ACC112 (cell line): ENCODE results near the gene ARHGAP33.
"Not testable (repeated sequence)": the region's sequence is repeated elsewhere in the genome, so short reads cannot be mapped to it uniquely, and the experiment has no call there.

Source experiments
- H2AFZ ChIP-seq: fragments of 200-600 bp; sonication (generic); one replicate; pipeline ENCODE4 v1.6.0; 2017; ENCODE audit warnings: antibody characterized with exemption, low read length; ENCODE audit not compliant: unreplicated experiment
- H3K27ac ChIP-seq: fragments of 200-600 bp; sonication (generic); 2 replicates; pipeline ENCODE4 v1.5.1; 2014; ENCODE audit warnings: low read depth, mild to moderate bottlenecking, antibody characterized with exemption, low read length, moderate library complexity
- H3K27me3 ChIP-seq: fragments of 200-600 bp; sonication (generic); 2 replicates; pipeline ENCODE4 v1.6.1; 2014; ENCODE audit warnings: mild to moderate bottlenecking, antibody characterized with exemption, low read length, moderate library complexity, mixed read lengths; ENCODE audit not compliant: insufficient read depth
- H3K36me3 ChIP-seq: fragments of 200-600 bp; sonication (generic); 2 replicates; pipeline ENCODE4 v1.6.1; 2016; ENCODE audit warnings: mild to moderate bottlenecking, antibody characterized with exemption, low read length, moderate library complexity, mixed read lengths; ENCODE audit not compliant: insufficient read depth
- H3K4me1 ChIP-seq: fragments of 200-600 bp; sonication (generic); one replicate; pipeline ENCODE4 v1.6.1; 2016; ENCODE audit warnings: low read length, mixed read lengths; ENCODE audit not compliant: insufficient read depth, unreplicated experiment, control insufficient read depth
- H3K4me3 ChIP-seq: fragments of 200-600 bp; sonication (generic); 2 replicates; pipeline ENCODE4 v1.5.1; 2014; ENCODE audit warnings: mild to moderate bottlenecking, low read depth, low read length
- H3K79me2 ChIP-seq: fragments of 200-600 bp; sonication (generic); one replicate; pipeline ENCODE4 v1.6.0; 2016; ENCODE audit warnings: low read length; ENCODE audit not compliant: control insufficient read depth, unreplicated experiment, insufficient read depth

ARHGAP33 gene

DNA sequence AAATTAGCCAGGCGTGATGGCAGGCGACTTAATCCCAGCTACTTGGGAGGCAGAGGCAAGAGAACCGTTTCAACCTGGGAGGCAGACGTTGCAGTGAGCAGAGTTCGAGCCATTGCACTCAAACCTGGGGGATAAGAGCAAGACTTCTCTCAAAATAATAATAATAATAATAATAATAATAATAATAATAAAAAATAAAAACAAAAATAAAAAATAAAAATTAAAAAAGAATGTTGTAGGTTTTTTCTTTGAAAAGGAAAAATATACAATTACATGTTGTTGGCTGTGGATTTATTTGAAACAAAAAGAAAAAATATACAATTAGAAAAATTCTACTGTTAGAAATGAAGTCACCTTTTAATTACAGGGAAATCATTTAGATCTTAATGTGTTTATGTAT lies 48.8 kb downstream of the ARHGAP33 start:
- no peak overlapping the region for H3K27ac ChIP-seq
- H2AFZ ChIP-seq = no peak overlapping the region
- H3K36me3 ChIP-seq = no peaks in the 10 kb centered on the region
- H3K4me3 ChIP-seq = no peak overlapping the region
- no peaks in the 10 kb centered on the region for H3K79me2 ChIP-seq
- H3K27me3 ChIP-seq = peaks cover 23% of the 10 kb centered on the region
- H3K4me1 ChIP-seq = no peaks in the 10 kb centered on the region

DNA sequence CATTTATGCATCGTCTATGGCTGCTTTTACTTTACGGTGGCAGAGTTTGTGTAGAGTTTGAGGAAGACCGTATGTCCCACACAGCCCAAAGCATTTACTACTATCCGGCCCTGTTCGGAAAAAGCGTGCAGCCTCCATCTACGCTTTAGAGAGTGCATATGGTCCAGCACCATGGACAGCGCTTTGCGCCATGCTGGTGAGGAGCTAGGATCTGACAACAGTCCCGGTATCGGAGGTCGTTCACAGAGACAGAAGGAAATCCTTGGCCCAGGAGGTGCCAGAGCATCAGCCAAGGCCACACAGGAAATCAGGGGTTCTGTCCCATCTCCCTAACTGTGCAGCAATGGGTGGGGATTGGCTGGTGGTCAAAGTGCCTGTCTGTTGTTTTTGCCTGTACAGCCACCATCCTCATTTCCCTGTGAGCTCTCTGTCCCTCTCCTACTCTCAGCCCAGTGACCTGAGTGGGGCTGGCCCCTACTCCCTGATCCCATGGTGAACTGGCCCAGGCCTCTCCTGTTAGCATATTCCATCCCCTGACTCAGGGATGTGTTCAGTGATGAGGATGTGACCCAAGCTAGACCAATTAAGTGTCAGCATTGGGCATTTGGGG lies 53.4 kb downstream of the ARHGAP33 start:
- Histone ChIP-seq H3K79me2 (no peaks in the 10 kb centered on the region), H3K27me3 (peaks cover 49% of the 10 kb centered on the region), H3K4me1 (no peaks in the 10 kb centered on the region), H2AFZ (no peak overlapping the region), H3K36me3 (no peaks in the 10 kb centered on the region), H3K27ac (no peak overlapping the region), H3K4me3 (no peak overlapping the region)

DNA sequence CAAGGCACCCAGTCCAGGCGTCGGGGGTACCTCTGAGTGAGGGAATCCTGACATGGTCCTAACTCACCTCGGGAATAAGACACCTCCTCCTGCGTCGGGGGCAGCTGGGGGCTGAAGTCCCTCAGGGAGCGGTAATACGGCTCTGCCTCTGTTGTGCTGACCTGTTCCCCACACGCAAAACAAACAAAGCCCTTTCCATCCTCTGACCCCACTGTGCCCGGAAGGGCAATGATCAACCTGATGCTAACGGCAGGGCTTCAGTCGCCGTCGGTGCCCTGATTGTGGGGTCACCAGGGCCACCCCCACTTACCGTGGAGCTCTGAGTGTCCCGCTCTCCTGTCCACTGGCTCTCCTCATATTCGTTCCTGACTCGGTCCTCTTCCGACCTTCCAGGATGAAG lies 55.6 kb downstream of the ARHGAP33 start:
- Histone ChIP-seq H3K4me1 (no peaks in the 10 kb centered on the region), H3K27ac (no peak overlapping the region), H3K79me2 (no peaks in the 10 kb centered on the region), H3K4me3 (no peak overlapping the region), H3K36me3 (no peaks in the 10 kb centered on the region), H2AFZ (no peak overlapping the region), H3K27me3 (peaks cover 50% of the 10 kb centered on the region)

DNA sequence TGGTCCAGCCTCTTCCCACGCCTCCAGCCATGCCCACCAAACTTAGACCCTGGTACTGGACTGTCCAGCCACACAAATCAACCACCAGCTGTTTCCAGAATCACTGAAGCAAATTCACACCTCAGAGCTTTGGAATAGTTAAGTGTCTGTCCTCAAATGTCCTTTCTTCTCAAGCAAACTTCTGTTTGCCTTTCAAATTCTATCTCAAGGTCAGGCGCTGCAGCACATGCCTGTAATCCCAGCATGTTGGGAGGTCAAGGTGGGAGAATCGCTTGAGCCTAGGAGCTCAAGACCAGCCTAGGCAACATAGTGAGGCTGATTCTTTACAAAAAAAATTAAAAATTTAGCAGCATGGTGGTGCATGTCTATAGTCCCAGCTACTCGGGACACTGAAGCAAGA lies 56.7 kb downstream of the ARHGAP33 start:
- Histone ChIP-seq H3K27ac (no peak overlapping the region), H3K36me3 (no peaks in the 10 kb centered on the region), H3K79me2 (no peaks in the 10 kb centered on the region), H2AFZ (no peak overlapping the region), H3K4me1 (no peaks in the 10 kb centered on the region), H3K27me3 (peaks cover 48% of the 10 kb centered on the region), H3K4me3 (no peak overlapping the region)

DNA sequence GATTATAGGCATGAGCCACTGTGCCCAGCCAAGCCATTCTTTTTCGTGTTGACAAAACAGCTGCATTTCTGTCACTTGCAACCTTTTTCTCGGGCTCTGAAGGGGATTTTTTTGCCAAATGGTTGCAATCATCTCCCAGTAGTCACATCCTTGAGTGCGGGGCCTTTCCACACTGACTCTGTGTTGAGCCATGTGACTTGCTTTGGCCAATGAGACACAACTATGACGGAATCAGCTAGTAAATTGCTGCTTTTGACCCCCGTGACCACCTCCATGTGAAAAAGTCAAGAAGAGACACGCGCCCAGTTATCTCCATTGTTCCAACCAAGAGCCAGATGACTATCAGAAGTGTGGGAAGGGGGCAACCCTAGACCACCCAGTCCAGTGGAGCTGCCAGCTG lies 58.6 kb downstream of the ARHGAP33 start:
- H3K4me1 ChIP-seq = no peaks in the 10 kb centered on the region
- no peaks in the 10 kb centered on the region for H3K36me3 ChIP-seq
- no peak overlapping the region for H3K4me3 ChIP-seq
- no peak overlapping the region for H2AFZ ChIP-seq
- H3K27ac ChIP-seq = no peak overlapping the region
- no peaks in the 10 kb centered on the region for H3K79me2 ChIP-seq
- H3K27me3 ChIP-seq = peaks cover 48% of the 10 kb centered on the region

DNA sequence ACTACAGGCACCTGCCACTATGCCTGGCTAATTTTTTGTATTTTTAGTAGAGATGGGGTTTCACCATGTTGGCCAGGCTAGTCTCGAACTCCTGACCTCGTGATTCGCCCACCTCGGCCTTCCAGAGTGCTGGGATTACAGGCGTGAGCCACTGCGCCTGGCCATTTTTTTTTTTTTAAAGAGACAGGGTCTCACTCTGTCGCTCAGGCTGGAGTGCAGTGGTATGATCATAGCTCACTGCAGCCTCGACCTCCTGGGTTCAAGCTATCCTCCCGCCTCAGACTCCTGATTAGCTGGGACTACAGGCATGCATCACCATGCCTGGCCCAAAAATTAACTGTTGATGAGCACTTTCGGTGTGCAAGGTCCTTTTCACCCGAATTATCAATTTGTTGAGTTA lies 60.7 kb downstream of the ARHGAP33 start:
- peaks cover 36% of the 10 kb centered on the region for H3K27me3 ChIP-seq
- H3K36me3 ChIP-seq, H3K79me2 ChIP-seq, H3K4me3 ChIP-seq, H2AFZ ChIP-seq, H3K4me1 ChIP-seq, H3K27ac ChIP-seq: not testable (repeated sequence)
